RWPE1 (cell line): ENCODE data around the gene FAM107B.
"Not testable (repeated sequence)": the region's sequence is repeated elsewhere in the genome, so short reads cannot be mapped to it uniquely, and the experiment has no call there.

Experiments used
- CTCF ChIA-PET: fragments of 350-600 bp; sonication (Branson Sonifier 250); formaldehyde crosslinking; extraction: SDS; loops from one replicate; lab custom pipeline; 2021; lab: Yijun Ruan, JAX
- POLR2A ChIA-PET: fragments of 400-600 bp; formaldehyde crosslinking; extraction: SDS; loops from one replicate; lab custom pipeline; 2020; ENCODE audit warnings: antibody characterized with exemption; ENCODE audit not compliant: low non-redundant PET; lab: Yijun Ruan, JAX
- DNase-seq: peaks from one replicate; pipeline ENCODE4 v3.0.0; 2012; ENCODE audit warnings: low spot score
- H3K27ac ChIP-seq: fragments of 450-650 bp; 2 replicates; pipeline ENCODE4 v1.5.1; 2017
- TF ChIP-seq, protein P1 (sequence below): fragments of 450-650 bp; conservative IDR thresholded peaks from 2 replicates; pipeline ENCODE4 v1.5.1; 2017; ENCODE audit warnings: low read depth, mild to moderate bottlenecking

Gene FAM107B

DNA sequence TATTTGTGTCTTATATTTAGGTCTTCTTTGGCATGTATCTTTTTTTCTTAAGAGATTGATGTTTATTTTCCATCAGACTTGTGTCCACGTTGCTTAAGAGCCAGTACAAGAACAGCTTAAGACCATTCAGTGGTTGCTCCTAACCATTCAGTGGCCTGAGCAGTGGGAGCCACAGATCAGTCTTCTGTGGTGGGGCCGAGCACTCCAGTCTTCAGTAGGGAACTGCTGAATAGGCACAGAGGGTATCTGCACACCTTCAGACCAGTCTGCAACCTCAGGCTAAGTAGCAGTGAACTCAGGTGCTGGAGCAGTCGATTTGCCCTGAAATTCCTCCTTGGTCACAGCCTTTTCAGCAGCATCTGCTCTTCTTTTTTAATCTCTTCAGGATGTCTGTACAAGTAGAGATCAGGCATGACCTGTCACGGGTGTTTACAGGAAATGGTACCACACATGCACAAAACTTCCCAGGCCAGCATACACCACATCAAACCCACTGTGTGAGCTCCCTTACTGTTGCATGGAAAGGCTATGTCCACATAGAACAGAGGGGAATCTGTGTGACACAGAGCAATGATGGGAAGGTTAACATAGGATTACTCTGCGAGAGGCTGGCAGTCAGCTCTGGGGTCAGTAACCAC, 51.5 kb downstream of the FAM107B start:
- POLR2A ChIA-PET: no interaction called here
- CTCF ChIA-PET: no interaction called here
- DNase-seq: no peak
- TF ChIP-seq, protein P1, sequence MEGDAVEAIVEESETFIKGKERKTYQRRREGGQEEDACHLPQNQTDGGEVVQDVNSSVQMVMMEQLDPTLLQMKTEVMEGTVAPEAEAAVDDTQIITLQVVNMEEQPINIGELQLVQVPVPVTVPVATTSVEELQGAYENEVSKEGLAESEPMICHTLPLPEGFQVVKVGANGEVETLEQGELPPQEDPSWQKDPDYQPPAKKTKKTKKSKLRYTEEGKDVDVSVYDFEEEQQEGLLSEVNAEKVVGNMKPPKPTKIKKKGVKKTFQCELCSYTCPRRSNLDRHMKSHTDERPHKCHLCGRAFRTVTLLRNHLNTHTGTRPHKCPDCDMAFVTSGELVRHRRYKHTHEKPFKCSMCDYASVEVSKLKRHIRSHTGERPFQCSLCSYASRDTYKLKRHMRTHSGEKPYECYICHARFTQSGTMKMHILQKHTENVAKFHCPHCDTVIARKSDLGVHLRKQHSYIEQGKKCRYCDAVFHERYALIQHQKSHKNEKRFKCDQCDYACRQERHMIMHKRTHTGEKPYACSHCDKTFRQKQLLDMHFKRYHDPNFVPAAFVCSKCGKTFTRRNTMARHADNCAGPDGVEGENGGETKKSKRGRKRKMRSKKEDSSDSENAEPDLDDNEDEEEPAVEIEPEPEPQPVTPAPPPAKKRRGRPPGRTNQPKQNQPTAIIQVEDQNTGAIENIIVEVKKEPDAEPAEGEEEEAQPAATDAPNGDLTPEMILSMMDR: no peak
- H3K27ac ChIP-seq: no peak overlapping the region

DNA sequence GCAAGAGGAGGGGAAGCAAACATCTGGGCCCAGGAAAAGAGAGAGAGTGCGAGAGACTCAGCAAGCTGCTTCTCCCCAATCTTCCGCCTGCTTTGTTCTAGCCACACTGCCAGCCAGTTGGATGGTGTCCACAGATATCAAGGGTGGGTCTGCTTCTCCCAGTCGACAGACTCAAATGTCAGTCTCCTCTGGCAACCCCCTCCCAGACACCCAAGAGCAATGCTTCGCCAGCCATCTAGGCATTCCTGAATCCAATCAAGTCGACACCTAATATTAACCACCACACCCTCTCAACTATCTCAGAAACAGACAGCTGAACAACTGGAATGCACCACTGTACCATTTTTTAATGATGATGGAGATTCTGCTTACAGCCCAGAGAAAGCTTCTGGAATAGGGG, 57.1 kb downstream of the FAM107B start:
- ChIA-PET CTCF (no interaction called here), POLR2A (no interaction called here)
- TF ChIP-seq, protein P1: no peak
- H3K27ac ChIP-seq: no peak overlapping the region
- no peak for DNase-seq

DNA sequence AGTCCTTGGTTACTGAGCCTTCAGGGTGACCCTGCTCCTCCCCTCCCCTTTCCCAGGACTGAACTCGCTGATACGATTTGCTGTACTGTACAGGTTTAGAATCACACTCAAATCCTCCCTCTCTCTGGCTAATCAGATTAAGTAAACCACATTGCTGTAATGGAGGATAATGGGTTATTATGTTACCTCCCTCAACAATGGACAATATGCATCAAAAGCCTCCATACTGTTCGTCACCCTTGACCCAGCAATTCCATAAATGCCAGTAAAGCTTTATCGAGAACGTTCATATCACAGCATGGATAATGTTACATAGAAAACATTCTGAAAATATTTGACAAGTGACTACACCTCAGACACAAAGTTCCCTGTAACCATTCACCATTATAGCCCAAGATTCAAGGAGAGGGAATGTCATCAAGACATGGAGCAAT, 61.7 kb downstream of the FAM107B start:
- CTCF ChIA-PET: no interaction called here
- DNase-seq: no peak

DNA sequence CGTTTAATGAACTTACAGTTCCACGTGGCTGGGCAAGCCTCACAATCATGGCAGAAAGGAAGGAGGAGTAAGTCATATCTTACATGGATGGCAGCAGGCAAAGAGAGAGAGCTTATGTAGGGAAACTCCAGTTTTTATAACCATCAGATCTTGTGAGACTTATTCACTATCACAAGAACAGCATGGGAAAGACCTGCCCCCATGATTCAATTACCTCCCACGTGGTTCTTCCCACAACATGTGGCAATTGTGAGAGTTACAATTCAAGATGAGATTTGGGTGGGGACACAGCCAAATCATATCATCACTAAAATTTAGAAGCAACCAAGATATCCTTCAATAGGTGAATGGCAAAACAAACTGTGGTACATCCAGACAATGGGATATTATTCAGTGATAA, 65.4 kb downstream of the FAM107B start:
- CTCF ChIA-PET, H3K27ac ChIP-seq, POLR2A ChIA-PET, DNase-seq: not testable (repeated sequence)

More for the DNA sequence above, 61.7 kb downstream of the FAM107B start:
- TF ChIP-seq, protein P1: no peak
- no peak overlapping the region for H3K27ac ChIP-seq
- POLR2A ChIA-PET: no interaction called here

DNA sequence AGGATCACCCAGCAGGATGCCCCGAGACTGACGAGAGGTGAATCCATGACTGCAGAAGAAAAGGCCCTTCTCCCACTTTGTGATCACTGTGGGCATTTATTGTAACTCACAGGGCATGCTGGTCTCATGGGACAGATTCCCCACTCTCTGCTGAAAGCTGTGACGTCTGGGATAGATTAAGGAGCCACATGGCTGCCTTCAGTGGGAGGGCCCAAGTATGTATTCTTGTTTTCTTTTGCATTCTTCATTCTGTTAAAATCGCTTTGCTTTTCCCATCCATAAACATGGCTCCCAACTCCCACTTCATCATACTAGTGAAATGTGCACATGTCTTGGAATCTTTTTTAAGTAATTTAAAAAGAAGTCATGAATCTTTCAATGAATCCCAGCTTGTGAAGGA, 67.2 kb downstream of the FAM107B start:
- ChIA-PET CTCF (no interaction called here), POLR2A (no interaction called here)
- no peak overlapping the region for H3K27ac ChIP-seq
- no peak for DNase-seq
- TF ChIP-seq, protein P1: no peak

DNA sequence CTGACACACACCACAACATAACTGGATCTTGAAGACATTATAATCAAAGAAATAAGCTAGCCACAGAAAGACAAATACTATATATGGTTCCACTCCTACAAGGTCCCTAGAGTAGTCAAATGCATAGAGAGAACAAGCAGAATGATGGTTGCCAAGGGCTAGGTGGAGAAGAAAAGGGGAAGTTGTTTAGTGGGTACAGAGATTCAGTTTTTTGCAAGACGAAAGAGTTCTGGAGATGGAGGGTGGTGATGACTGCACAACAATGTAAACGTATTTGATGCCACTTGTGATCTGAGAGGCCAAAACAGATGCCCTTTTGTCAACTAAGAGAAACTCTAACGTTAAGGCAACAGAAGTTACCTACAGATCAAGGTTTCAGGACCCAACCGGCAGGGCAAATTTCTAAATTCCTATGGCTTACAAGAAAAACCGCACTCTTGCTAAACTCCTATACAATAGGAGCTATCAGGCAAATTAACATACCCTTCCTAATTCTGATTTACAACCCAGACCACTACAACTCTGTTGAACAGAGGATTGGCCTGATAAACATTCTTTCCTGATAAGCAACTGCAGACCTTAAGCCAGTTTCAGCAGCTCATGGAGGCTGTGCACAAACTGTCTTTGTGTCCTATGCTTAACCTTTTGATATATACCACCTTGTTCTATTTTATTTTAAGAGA, 69.0 kb downstream of the FAM107B start:
- TF ChIP-seq, protein P1: no peak
- DNase-seq: no peak
- ChIA-PET POLR2A (no interaction called here), CTCF (interaction anchor here (0.6 to 0.7 kb wide), 4 partner anchors 35 to 1193 kb away, joined by 3 to 6 read pairs (median 4); no protein-coding TSS in a partner anchor)
- H3K27ac ChIP-seq: no peak overlapping the region

DNA sequence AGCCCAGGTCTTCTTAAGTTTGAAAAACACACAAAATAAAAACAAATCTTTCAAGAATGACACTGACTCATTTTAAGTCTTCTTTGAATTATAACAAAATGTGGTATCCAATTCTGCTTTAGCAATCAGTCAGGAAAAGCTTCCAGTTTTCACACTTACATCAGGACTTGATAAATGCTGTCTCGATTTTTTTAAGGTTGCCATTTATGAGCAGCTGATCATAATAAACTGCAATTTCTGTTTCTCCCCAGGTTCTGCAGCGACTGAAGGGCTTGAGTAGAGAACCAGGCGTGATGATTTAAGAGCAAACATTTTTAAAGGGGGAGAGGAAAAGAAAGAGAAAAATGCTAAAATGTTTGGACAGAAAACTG, 71.1 kb downstream of the FAM107B start:
- no peak for DNase-seq
- TF ChIP-seq, protein P1: no peak
- ChIA-PET POLR2A (no interaction called here), CTCF (no interaction called here)
- H3K27ac ChIP-seq: no peak overlapping the region
